HG03196 (cell line): ENCODE results near the gene GCNT2.
"Not testable (repeated sequence)": the region's sequence is repeated elsewhere in the genome, so short reads cannot be mapped to it uniquely, and the experiment has no call there.

Source experiments
- ATAC-seq: cut with Tn5 transposase; IDR thresholded peaks from one replicate; pipeline ENCODE4 v1.9.1; 2021; ENCODE audit not compliant: unreplicated experiment

GCNT2 gene

GRCh38 chr6:10543488-10543887 lies 22.3 kb downstream of the GCNT2 start:
- ATAC-seq = no peak

- ATAC-seq = no peak
These were observed 24.3 kb downstream of the GCNT2 start for GRCh38 chr6:10545482-10545881.

- ATAC-seq = no peak
These were observed 26.7 kb downstream of the GCNT2 start for GRCh38 chr6:10547809-10548208.

GRCh38 chr6:10550764-10551163 lies 29.6 kb downstream of the GCNT2 start:
- ATAC-seq = no peak

- no peak for ATAC-seq
These were observed 31.2 kb downstream of the GCNT2 start for GRCh38 chr6:10552270-10552810.

GRCh38 chr6:10553871-10554270 lies 32.7 kb downstream of the GCNT2 start:
- ATAC-seq = no peak

GRCh38 chr6:10554826-10555225 lies 33.7 kb downstream of the GCNT2 start:
- no peak for ATAC-seq

GRCh38 chr6:10555625-10556309 lies 34.6 kb downstream of the GCNT2 start:
- ATAC-seq = no peak

- no peak for ATAC-seq
These were observed 35.4 kb downstream of the GCNT2 start for GRCh38 chr6:10556589-10556988.

- ATAC-seq = no peak
These were observed 35.8 kb downstream of the GCNT2 start for GRCh38 chr6:10556992-10557391.

GRCh38 chr6:10557913-10558312 lies 36.8 kb downstream of the GCNT2 start:
- no peak for ATAC-seq

- ATAC-seq = no peak
These were observed 37.4 kb downstream of the GCNT2 start for GRCh38 chr6:10558565-10558964.

GRCh38 chr6:10559522-10560152 lies 38.5 kb downstream of the GCNT2 start:
- no peak for ATAC-seq

GRCh38 chr6:10561611-10562199 lies 40.6 kb downstream of the GCNT2 start:
- ATAC-seq = no peak

GRCh38 chr6:10564975-10565673 lies 44.0 kb downstream of the GCNT2 start:
- no peak for ATAC-seq

GRCh38 chr6:10565913-10566312 lies 44.8 kb downstream of the GCNT2 start:
- no peak for ATAC-seq

- ATAC-seq = no peak
These were observed 46.3 kb downstream of the GCNT2 start for GRCh38 chr6:10567256-10568026.

GRCh38 chr6:10569392-10570127 lies 48.4 kb downstream of the GCNT2 start:
- ATAC-seq = no peak

- ATAC-seq = not testable (repeated sequence)
These were observed 54.4 kb downstream of the GCNT2 start for GRCh38 chr6:10575519-10575918.

GRCh38 chr6:10576226-10576625 lies 55.1 kb downstream of the GCNT2 start:
- no peak for ATAC-seq
